Activated T-cell treated with anti-CD3 and anti-CD28 coated beads for 1 hour (primary cell): Measurements from ENCODE around the gene GPHA2.
A peak's percentile ranks its signal among the peaks of the same experiment; 100 is the strongest.

Source experiments
- DNase-seq: peaks from one replicate; pipeline ENCODE4 v3.0.0-alpha.2; 2020; ENCODE audit warnings: low read depth

The GPHA2 gene

DNA sequence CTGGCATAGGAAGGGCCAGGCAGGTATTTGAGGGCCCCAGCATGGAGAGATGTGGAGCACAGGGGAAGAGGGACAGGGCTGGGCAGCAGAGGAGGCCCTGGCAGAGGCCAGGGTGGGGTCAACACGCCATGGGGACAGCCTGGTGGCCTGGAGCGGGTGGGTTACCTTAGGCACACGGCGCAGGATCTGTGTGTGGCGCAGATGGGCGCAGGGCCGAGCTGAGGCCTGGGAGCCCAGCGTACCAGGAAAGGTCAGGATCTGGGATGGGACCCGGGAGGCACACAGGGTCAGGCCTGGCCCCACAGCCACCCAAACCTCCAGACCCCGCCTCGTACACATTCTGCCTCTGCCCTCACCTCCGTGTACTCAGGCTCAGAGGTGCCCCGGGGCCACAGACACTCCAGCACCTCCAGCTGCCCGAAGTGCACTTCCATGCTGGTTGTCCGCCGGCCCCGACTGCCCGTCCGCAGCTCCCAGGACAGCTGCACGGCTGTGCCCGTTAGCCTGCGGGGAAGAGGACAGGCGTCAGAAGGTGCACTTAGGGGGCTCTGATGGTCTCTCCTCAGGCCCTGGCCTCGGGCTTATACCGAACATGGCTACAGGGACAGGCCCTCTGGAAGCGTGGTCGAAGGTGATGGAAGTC, 25.1 kb downstream of the GPHA2 start:
- DNase-seq = no peak

DNA sequence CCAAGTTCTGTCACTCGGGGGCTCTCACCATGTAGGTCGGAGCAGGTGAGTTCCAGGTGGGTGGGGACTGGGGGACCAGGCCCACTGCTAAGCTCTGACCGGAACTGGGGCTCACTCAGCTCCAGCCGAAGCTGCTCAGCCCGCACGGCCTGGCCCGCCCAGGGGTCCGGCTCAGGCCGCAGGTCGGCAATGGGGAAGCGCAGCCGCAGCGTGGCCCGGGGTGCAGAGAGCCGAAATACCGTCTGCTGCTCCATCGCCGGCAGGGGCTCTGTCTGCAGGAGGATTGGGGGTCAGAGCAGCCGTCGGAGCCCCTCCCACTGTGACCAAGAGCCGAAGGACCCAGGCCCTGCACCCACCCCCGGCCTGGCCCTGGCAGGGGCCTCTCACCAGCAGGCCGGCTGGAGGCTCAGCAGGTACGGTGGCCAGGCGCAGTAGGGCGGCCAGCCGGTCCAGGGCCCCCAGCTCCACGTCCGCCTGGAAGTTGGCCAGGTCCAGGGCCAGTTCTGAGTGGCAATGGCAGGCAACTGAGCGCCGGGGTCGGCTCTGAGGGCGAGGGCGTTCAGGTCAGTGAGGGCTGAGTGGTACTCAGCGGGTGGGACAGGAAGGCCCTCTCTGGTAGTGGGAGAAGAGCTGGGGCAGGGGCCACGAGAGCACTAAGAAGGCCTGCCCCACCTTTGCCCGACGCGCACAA, 25.9 kb downstream of the GPHA2 start:
- DNase-seq = no peak

DNA sequence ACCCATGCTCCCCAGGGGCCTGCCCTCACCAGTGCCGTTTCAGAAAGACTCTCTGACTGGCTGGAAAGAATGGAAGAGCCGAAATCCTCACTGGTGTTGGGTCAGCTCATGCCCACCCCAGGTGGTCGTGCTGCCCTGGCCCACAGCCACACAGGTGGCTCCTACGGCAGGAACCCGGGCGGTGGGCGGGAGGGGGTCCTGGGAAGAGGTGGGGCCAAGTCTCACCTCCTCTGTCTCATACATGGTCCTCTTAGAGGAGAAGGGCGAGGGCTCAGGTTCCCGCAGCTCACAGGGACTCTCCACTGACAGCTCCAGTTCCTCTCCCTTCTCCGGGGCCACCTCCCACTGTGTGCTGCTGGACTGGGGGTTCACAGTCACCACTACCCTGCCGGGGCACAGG, 26.9 kb downstream of the GPHA2 start:
- DNase-seq = no peak

DNA sequence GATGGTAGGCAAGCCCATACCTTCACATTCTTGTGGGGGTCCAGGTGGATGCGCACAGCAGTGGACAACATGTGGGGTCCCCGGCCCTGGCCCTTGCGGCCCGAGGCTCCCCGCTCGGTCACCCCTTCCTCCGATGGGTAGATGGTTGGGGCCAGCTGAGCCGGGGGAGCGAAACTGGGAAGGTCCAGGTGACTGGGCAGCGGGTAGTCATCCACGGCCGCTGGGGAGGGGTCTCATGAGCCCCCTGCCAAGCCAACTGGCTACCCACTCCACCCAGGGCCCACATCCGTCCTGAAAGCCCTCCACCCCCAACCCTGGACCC, 29.4 kb downstream of the GPHA2 start:
- DNase-seq = no peak

DNA sequence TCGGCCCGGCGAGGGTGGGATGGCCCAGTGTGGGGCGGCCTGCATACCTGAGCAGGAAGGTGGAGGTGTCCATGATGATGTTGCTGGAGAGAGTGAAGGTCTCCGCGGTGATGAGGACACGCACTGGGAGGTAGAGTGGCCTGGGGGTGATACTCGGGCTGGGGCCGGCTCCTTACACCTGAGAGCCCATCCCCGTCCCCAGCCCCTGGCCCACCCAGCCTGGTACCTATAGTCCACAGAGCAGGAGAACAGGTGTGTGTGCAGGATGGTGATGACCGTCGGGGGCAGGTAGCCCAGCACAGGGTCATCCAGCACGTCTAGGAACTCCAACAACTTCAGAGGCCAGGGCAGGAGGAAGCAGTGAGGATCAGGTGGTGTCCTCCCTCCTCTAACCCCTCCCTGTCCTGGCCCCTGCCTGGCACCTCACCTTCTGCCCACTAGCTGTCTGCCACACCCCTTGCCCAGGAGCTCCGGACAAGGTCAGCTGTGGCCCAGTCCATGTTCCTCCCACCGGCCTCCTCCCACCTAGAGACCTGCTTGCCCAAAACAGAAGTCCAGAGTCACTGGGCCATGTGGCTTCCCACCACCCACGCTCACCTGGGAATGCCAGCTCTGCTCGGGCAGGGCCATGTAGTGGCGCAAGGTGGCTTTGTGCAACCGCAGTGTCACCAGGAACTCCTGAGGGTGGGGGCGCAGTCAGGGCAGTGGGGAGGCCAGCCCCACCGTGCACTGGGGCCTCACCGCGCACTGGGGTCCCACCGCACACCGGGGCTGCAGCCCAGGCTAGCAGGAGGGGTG, 30.0 kb downstream of the GPHA2 start:
- no peak for DNase-seq

DNA sequence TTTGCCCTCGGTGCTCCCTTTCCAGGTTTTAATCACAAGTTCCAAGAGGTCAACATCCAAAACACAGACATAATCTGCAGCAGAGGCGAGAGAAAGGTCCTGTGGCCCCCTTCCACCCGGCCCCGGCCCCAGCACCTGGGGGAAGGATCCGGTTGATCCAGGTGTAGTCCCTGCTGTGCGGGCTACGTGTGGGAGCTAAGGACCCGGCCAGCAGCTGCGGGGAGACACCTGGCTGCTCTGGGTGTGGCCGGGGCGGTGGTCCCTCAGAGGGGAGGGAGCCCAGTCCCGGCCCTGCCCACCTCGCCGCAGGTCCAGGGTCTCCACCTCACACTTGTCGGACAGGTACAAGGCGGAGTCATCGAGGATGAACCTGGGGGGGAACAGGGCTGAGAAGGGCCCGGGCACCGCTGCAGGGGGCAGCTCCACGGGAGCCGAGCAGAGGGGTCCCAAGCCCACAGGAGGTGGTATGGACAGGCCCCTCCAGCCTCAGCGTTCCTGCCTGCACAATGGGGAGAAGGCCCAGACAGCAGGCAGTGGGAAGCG, 32.3 kb downstream of the GPHA2 start:
- no peak for DNase-seq

DNA sequence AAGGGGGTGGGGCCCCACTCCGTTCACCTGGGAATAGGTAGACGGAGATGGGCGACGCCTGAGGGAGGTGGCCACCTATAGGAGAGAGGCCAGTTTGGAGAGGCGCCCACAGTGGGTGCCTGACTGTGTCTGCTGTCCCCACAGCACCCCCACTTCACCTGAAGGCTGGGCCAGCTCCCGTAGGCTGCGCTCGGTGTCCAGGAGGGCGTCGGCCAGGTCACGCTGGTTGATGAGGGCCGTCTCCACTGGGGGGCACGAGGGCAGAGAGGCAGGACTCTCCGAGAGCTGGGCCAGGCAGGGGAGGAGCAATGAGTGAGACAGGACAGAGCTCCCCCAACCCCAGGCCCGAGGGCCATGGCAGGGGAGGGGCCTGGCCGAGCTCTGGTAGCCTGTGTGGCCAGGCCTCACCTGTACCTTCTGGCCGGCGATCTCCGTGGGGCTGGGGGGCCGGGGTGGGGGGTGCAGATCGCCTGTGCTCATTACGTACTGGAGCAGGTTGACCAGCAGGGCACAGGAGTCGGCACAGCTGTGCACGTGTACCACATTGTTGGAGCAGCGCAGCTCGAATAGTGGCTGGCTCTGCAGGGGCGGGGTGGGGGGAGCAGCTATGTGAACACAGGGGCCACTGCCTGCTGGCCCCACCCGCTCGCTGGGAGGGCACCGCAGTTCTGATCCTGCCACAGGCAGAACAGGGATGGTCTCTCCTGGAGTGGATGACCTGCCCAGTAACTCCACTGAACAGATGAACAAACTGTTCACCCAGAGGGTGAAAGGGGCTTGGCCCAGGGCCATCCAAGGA, 33.4 kb downstream of the GPHA2 start:
- no peak for DNase-seq

DNA sequence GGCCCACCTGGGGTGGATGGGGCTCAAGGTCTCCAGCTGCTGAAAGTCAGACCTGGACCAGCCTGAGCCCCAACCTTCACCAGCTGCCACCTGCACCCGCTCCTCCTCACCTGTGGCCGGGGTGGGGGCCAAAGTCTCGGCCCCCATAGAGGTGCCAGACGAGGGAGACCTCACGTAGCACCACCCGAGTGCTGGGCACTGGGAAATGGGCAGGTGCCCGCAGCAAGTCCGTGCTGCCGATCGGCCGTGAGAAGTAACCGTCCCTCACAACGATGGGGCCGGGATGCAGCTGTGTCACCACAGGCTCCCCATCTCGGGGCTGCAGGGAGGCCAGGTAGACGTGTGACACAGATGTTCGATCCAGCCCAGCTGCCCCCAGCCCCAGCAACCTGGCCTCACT, 34.9 kb downstream of the GPHA2 start:
- no peak for DNase-seq

DNA sequence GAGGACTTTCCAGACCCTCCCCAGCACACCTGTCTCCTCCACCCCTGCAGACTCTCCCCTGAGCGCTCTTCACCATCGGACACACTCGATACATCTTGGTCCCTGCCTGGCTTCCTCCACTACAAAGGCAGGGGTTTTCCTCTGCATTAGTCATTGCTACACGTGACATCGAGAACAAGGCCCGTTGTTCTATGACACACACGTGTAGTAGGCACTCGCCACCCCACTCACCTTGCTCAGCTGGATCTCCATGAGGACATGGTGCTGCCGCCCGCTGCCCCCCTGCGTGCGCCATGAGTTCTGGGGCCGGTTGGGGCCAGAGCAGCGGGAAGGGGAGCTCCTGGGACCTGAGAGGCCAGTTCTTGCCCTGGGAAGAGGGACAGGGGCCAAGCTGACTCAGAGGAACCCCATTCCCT, 35.4 kb downstream of the GPHA2 start:
- DNase-seq = peak; percentile 45

DNA sequence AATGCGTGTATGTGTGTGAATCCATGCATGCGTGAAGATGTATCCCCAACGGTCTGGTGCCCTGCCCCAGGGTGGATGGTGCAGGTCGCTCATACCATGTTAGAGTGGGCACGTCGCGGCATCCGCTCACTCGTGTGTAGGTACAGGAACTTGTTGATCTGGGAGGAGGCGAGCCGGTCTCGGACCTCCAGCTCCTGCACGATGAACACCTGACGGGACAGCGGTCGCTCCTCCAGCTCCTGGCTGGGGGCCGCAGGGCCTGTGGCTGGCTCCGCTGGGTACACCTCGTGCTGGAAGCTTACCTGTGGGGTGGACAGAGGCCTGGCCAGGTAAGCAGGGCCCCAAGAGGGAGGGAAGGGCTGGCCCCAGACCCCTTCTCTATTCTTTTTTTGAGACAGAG, 37.2 kb downstream of the GPHA2 start:
- no peak for DNase-seq

DNA sequence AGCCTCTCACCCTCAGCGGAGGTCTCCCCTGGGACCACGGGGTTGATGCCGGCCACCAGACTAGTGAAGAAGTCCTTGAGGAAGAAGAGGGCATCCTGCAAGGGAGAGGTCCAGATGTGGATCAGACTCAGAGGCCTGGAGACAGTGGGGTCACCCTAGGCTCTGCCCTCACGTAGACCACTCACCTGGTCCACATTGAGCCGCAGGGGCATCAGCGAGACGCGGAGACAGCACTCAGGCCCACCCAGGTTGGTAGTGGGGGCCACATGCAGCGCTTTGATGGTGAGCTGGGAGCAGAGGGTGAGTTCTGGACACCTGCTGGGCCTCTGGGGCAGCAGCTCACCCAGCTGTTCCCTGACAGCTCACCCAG, 37.6 kb downstream of the GPHA2 start:
- no peak for DNase-seq

DNA sequence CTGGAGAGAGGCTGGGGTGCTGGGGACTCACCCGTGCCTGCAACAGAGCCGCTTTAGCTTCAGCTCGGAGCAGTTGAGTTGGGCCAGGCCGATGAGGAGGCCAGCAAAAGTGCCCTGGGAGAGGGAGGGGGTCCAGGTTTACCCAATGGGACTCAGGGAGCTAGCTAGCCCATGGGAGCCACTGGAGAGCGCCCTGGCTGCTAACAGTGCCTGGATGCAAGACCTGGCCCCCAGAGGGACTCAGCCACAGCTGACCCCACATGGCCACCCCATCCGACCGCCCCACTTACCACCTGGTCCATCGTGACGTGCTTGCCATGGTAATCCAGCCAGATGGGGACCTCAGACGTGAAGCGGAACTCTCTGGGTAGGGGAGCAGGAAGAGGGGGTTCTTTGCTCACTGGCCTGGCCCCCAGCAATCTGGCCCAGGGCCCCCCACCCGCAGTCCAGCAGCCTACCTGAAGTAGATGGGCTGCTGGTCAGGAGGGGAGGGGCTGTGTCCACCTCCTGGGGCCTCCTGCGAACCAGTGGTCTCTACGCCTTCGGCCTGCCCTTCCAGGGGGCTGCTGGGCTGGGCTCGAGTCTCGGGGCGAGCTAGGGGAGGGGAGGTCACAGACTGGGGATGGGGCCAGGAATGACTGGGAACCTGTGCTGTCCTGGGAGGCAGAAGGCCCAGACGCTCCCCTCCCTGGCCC, 38.2 kb downstream of the GPHA2 start:
- DNase-seq = no peak

DNA sequence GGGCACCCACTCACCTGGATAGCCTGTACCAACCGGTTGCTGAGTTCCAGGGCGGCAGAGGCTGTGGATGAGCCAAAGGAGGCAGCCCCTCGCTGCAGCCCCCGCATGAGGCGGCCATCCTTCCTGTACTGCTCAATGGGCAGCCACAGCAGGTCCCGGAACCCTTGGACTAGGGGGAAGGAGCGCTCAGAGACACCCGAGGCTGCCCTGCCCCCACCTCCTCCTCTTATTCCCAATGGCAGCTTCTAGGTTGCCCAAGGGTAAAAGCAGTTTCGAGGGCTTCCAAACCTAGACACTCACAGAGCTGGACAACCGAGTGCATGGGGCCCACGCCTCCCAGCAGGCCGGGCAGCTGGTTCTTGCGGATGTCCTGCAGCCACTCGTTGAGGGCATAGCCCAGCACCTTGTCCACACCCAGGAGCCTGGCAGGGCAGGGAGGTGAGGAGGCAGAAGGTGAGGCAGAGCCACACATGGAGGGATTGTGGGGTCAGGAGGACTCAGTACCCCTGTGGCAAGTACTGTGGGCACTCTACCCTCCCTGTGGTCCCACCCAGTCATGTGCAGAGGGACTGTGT, 39.2 kb downstream of the GPHA2 start:
- no peak for DNase-seq

DNA sequence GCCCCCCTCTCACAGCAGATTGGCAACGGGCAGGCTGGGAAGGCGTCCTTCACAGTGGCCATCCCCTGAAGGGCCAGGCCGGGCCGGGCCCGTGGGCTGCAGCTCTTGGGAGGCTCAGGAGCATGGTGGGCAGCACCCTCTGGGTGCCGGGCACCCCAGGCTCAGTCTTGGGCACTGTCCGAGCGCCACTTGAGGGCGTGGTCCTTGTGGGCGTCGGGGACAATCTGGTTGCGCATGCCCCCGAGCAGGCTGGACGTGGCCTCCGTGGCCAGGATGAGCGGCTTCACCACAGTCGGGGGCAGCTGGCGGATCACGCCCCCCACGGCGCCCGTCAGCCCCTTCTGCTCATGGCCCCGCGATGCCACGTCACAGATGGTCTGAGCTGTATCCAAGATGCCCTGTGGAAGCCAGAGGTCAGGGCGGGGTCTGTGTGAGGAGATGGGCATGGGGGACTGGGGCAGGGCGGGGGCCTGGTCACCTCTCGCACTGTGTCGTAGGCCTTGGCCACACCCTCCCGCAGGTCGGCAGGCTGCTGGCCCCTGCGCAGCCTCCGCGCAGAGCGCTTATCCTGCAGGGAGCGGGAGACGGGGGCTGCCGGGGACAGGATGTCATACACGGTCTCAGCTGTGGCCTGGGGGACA, 40.8 kb downstream of the GPHA2 start:
- no peak for DNase-seq

DNA sequence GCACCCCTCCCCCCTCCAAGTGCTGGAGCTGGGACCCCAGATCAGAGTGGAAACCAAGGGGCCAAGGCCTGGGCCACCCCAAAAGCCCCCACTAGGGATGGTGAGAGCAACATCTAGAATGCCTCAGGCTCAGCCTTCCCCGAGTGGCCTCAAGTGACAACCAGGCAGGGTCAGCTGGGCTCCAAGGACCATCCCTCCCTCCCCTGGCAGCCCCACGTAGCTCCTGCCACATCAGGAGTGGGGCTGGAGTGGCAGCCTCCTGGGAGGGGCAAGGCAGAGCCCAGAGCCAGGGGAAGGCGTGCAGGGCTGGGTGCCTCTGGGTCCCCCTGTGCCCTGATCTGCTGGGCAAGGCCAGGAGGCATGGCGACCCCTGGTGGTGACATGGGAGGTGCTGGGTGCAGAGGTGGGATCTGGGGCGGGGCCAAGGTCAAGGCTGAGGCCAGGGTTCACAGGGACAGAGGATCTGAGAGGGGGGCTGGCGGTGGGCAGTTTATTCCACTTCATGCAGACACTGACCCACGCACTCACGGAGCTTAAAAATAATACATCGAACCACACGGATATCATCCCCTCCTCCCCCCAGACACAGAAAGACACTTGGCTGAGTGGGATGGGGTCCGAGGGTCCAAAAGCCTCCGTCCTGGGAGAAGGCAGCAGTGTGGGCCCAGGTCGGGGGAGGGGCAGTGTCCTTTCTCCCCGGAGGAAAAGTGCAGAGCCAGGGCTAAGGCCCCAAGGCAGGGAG, 41.5 kb downstream of the GPHA2 start:
- peak; percentile 93 for DNase-seq

DNA sequence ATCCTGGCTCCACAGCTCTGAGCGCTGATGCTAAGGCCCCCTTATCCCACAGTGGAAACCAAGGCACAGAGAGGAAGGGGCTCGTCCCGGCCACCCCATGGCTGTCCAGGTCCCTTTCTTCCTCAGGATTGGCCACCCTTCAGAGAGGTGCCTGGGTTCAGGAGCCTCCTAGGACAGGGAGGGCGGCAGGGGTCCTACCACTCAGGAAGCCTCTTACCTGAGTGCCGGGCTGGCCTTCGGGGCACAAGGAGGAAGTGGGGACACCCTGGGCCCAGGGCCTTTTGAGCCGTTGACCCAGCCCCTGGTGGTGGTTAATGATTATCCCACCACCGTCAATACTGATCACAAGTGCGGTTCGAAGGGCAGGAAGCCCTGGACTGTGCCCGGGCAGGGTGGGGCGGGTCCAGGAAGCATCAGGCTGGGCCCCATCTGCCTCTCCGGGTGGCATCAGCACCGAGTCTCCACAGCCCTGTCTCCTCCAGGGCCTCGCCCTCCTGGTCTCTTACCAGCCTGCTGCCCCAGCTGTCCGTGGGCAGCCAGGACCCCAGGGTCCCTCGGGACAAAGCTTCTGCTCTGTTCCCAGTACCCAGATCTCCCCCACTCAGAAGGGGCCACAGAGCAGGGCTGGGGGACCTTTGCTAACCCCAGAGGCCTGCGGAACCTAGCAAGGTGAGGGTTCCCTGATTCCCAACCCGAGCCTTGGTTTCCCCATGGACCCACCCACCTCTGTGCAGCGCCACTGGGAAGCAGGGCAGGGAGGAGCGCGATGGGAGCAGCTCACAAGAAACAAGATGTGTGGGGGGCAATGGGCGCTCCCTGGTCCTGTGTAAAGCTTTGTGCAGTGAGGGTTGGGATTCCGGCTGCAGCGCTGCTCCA, 42.3 kb downstream of the GPHA2 start:
- no peak for DNase-seq

DNA sequence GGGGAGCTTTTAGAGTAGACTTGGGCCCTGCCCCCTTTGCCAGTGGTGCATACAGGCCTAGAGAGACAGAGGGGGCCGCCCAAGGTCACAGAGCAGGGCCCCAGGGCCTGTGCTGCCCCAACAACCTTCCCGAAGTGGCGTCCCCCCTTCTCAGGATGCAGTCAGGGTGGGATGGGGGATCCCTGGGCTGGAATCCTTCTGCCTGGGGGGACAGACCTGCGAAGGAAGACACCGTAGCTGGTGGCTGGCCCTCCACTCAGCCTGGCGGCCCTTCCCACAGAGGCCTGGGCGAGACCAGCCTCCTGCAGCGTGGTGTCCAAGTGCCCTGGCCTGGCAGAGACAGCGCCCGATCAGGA, 42.9 kb downstream of the GPHA2 start:
- no peak for DNase-seq

DNA sequence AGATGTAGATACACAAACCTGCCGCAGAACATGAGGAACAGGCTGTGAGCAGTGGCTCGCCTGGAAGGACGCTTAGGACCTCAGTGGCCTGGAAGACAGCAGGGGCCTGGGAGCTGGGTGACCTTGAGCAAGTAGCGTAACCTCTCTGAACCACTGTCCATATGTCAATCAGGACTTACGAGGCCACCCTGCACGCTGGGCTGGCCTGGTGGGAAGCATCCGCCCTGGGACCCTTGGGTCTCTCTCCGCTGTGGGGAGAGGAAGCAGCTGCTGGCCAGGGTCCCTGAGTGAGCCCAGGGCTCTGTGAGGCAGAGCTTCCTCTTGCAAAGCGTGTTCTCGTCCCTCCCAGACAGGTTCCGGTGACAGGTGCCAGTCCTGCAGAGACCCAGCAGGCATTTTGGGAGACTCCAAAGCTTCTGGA, 43.3 kb downstream of the GPHA2 start:
- DNase-seq = no peak

DNA sequence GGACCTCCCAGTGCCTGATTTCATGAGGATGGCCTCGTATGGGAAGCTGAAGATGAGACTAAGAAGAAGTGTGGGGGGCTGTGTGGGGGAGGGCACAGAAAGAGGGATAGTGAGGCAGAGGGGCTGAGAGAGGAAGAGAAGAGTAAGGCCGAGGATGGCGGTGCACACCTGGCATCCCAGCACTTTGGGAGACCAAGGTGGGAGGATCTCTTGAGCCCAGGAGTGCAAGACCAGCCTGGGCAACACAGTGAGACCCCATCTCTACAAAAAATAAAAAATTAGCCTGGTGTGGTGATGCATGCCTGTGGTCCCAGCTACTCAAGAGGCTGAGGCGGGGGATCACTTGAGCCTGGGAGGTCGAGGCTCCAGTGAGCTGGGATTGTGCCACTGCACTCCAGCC, 43.8 kb downstream of the GPHA2 start:
- DNase-seq = no peak
